Activated naive CD8-positive, alpha-beta T cell (primary cell): ENCODE data around the gene COL8A2.

ENCODE experiments used
- H3K27ac Mint-ChIP-seq: one replicate; pipeline ENCODE4 v1.8.0; 2021; ENCODE audit warnings: mixed read lengths
- H3K27me3 Mint-ChIP-seq: one replicate; pipeline ENCODE4 v1.8.0; 2021; ENCODE audit warnings: mixed read lengths
- H3K36me3 Mint-ChIP-seq: one replicate; pipeline ENCODE4 v1.8.0; 2021; ENCODE audit warnings: mixed read lengths
- H3K4me1 Mint-ChIP-seq: one replicate; pipeline ENCODE4 v1.8.0; 2021; ENCODE audit warnings: low read depth, mixed read lengths
- H3K4me3 Mint-ChIP-seq: one replicate; pipeline ENCODE4 v1.8.0; 2021; ENCODE audit warnings: mild to moderate bottlenecking, mixed read lengths
- H3K9me3 Mint-ChIP-seq: one replicate; pipeline ENCODE4 v1.8.0; 2021; ENCODE audit warnings: low read depth, mixed read lengths

The COL8A2 gene

GRCh38 chr1:36087233-36088123 lies 37.5 kb downstream of the COL8A2 start:
- Mint-ChIP-seq H3K9me3 (no peaks in the 10 kb centered on the region), H3K27me3 (peaks cover 8% of the 10 kb centered on the region), H3K27ac (peak overlapping the region; percentile 50), H3K36me3 (peaks cover 2% of the 10 kb centered on the region), H3K4me3 (peak overlapping the region; percentile 72), H3K4me1 (peaks cover 17% of the 10 kb centered on the region)

DNA sequence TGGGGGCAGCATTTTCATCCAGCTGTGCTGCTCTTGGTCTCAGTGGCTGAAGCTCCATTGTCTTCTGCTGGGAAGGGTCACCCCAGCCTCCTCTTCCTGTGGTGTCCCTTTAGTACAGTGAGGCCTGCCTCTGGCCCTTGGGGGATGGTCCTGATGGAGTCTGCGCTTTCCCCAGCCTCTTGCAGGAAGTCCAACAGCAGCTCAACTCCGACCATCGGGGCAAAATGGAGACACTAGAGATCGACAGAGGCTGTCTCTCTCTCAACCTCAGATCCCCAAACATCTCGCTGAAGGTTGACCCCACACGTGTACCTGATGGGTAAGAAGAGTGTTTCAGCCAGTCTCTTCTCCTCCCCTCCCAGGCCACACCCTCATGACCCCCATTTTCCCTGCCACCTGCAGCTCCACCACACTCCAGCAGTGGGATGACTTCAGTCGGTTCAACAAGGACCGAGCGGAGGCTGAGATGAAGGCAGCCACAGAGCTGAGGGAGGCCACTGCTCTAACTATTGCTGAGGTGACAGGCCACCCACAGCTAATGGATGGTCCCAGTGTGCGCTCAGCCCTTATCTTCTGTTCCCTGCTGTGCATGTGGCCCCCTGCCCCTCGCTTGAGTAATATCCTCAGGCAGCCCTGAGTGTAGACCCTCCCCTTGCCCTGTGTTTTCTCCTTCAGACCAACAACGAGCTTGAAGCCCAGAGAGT lies 38.3 kb downstream of the COL8A2 start:
- H3K4me1 Mint-ChIP-seq = peaks cover 16% of the 10 kb centered on the region
- H3K27ac Mint-ChIP-seq = peak overlapping the region; percentile 50
- H3K9me3 Mint-ChIP-seq = no peaks in the 10 kb centered on the region
- H3K27me3 Mint-ChIP-seq = peaks cover 15% of the 10 kb centered on the region
- H3K4me3 Mint-ChIP-seq = peak overlapping the region; percentile 72
- peaks cover 2% of the 10 kb centered on the region for H3K36me3 Mint-ChIP-seq

DNA sequence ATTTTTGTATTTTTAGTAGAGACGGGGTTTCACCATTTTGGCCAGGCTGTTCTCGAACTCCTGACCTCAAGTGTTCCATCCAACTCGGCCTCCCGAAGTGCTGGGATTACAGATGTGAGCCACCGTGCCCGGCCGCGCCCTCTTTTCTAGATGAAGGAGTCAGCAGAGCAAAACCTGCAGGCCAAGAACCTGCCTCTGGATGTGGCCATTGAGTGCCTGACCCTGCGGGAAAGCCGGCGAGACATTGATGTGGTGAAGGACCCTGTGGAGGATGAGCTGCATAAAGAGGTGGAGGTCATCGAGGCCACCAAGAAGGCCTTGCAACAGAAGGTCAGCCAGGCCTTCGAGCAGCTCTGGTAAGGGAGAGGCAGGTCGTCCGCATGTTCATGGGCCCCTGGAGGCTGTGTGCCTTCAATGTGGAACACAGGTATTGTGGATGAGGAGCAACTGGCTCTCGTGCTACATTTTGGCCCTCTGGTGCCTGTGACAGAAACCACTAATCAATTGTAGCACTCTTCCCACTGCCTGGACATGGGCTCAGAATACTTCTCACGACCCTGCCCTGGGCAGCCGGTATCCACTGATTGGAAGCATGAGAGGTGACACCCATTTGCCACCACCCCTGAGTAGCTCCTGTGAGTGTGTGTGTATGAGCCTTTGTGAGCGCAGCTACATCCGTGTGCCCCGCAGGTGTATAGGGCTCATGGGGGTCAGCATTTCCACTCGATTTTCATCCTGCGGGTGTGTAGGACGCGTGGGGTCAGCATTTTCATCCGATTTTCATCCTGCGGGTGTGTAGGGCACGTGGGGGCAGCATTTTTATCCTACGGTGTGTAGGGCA lies 39.1 kb downstream of the COL8A2 start:
- Mint-ChIP-seq H3K27me3 (peaks cover 15% of the 10 kb centered on the region), H3K4me3 (peak overlapping the region; percentile 72), H3K4me1 (peaks cover 13% of the 10 kb centered on the region), H3K27ac (peak overlapping the region; percentile 28), H3K9me3 (no peaks in the 10 kb centered on the region), H3K36me3 (peaks cover 2% of the 10 kb centered on the region)

DNA sequence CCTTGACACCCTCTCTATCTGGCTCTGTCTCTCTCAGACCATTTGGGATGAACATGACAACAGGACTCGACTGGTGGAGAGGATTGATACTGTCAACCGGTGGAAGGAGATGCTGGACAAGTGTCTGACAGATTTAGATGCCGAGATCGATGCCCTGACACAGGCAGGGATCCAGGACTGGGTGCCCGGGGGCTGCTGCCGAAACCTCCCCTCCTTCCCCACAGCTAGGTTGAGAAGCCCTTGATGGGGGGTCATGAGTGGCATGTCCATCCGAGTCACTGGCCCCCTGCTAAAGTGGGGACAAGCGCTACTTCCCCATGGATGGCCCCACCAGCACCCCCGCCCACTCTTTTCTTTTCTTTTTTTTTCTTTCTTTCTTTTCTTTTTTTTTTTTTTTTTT lies 39.9 kb downstream of the COL8A2 start:
- H3K36me3 Mint-ChIP-seq = peaks cover 2% of the 10 kb centered on the region
- no peak overlapping the region for H3K4me3 Mint-ChIP-seq

DNA sequence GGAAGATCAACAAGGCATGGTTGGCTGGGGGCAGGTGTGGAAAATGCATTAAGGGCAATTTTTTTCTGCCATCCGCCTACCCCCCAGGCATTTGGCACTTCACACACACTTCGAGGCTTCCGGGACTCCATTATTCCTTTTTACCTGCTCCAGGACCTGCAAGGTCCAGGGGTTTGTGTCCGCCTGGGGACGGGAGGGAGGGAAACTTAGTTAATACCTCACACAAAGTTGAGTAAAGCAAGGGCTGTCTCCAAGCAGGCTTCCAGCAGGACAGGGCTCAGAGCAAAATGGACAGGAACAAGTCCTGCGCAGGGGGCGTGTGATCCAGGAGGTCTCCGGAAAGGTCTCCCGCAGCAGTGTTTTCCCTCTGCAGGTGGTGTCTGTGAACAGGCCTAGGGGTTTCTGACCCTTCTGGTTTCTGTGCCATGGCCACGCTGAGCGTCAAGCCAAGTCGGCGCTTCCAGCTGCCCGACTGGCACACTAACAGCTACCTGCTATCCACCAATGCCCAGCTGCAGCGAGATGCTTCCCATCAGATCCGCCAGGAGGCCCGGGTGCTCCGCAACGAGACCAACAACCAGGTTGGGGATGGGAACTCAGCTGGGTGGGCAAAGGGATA lies 40.4 kb downstream of the COL8A2 start:
- Mint-ChIP-seq H3K27ac (no peak overlapping the region), H3K36me3 (peaks cover 2% of the 10 kb centered on the region), H3K4me1 (peaks cover 6% of the 10 kb centered on the region), H3K27me3 (peaks cover 15% of the 10 kb centered on the region), H3K4me3 (peak overlapping the region; percentile 20), H3K9me3 (no peaks in the 10 kb centered on the region)

More for the DNA sequence above, 39.9 kb downstream of the COL8A2 start:
- Mint-ChIP-seq H3K4me1 (peaks cover 12% of the 10 kb centered on the region), H3K27ac (no peak overlapping the region), H3K9me3 (no peaks in the 10 kb centered on the region), H3K27me3 (peaks cover 15% of the 10 kb centered on the region)

DNA sequence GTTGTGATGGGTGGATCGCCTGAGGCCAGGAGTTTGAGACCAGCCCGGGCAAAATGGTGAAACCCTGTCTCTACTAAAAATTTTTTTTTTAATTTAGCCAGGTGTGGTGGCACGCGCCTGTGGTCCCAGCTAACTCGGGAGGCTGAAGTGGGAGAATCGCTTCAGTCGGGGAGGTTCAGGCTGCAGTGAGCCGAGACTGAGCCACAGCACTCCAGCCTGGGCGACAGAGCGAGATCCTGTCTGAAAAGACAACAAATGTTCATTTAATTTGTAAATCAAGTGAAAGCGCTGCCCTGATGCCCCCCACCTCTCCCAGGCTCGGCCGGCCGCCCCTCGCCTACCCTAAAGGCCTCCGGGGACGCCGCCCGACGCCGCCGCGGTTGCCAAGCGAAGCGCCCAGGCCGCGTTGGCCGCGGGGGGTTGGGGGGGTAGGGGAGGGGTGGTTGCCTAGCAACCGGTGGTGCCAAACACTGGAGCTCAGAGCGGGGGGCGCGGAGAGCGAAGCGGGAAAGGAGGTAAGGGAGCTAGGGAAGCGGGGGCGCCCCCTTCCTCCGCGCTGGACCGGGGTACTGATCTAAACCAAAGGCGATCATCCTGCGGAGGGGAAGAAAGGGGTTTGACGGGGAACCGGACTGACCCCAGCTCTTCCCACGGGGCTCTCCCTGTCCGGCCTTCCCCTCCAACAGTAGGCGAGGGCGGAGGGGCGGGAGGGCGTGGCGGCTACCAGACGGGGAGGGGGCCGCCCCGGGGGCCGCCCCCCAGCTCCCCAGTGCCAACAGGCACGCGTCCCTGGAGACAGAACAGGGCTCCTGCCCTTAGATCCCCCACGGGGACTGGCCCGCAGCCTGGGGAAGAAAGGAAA lies 41.2 kb downstream of the COL8A2 start, which contains the start of gene TEKT2:
Gene TEKT2 (plus strand): TSS at position 460 of the 862 bp plus-strand sequence. CDS start 828 bp downstream, outside the sequence.
- no peak within 1 kb of the TSS for H3K27ac Mint-ChIP-seq
- no peaks in the 10 kb centered on the region for H3K36me3 Mint-ChIP-seq
- H3K9me3 Mint-ChIP-seq = no peaks in the 10 kb centered on the region
- H3K27me3 Mint-ChIP-seq = peaks cover 15% of the 10 kb centered on the region
- peak within 1 kb of the TSS; percentile 20 for H3K4me3 Mint-ChIP-seq
- H3K4me1 Mint-ChIP-seq = peaks cover 1% of the 10 kb centered on the region

- Mint-ChIP-seq H3K9me3 (no peaks in the 10 kb centered on the region), H3K4me1 (peaks cover 1% of the 10 kb centered on the region), H3K27me3 (peaks cover 15% of the 10 kb centered on the region), H3K36me3 (no peaks in the 10 kb centered on the region), H3K4me3 (no peak overlapping the region), H3K27ac (no peak overlapping the region)
These were observed 41.8 kb downstream of the COL8A2 start for GRCh38 chr1:36083219-36083618.

GRCh38 chr1:36081926-36082485 lies 43.0 kb downstream of the COL8A2 start:
- Mint-ChIP-seq H3K4me1 (no peaks in the 10 kb centered on the region), H3K9me3 (no peaks in the 10 kb centered on the region), H3K27me3 (peaks cover 15% of the 10 kb centered on the region), H3K27ac (no peak overlapping the region), H3K36me3 (no peaks in the 10 kb centered on the region), H3K4me3 (no peak overlapping the region)

DNA sequence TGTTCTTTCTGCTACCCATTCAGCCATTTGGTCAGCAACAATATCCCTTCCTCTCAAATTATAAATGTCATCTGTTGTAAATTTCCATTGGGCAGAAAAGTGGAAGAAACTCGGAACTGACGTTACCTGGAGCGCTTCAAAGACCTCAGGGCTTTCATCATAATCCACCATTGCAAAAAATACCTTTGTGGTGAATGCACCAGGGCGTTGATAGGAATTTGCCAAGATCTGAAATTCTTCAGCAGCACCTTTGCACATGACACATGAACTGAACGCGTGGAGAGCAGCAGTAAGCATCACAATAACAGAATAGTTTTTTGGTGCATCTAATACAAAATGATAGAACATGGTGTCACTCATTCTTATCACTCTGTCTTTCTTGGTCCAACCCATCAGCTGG lies 44.2 kb downstream of the COL8A2 start:
- no peaks in the 10 kb centered on the region for H3K9me3 Mint-ChIP-seq
- no peaks in the 10 kb centered on the region for H3K36me3 Mint-ChIP-seq
- no peak overlapping the region for H3K27ac Mint-ChIP-seq
- H3K4me3 Mint-ChIP-seq = no peak overlapping the region
- H3K27me3 Mint-ChIP-seq = peaks cover 15% of the 10 kb centered on the region
- H3K4me1 Mint-ChIP-seq = no peaks in the 10 kb centered on the region

GRCh38 chr1:36080236-36080635 lies 44.8 kb downstream of the COL8A2 start:
- no peak overlapping the region for H3K4me3 Mint-ChIP-seq
- no peaks in the 10 kb centered on the region for H3K4me1 Mint-ChIP-seq
- no peaks in the 10 kb centered on the region for H3K36me3 Mint-ChIP-seq
- no peaks in the 10 kb centered on the region for H3K9me3 Mint-ChIP-seq
- peaks cover 15% of the 10 kb centered on the region for H3K27me3 Mint-ChIP-seq
- no peak overlapping the region for H3K27ac Mint-ChIP-seq

GRCh38 chr1:36076979-36077573 lies 47.9 kb downstream of the COL8A2 start:
- H3K4me1 Mint-ChIP-seq = no peaks in the 10 kb centered on the region
- peaks cover 3% of the 10 kb centered on the region for H3K27me3 Mint-ChIP-seq
- no peaks in the 10 kb centered on the region for H3K9me3 Mint-ChIP-seq
- H3K27ac Mint-ChIP-seq = no peak overlapping the region
- H3K36me3 Mint-ChIP-seq = no peaks in the 10 kb centered on the region
- no peak overlapping the region for H3K4me3 Mint-ChIP-seq

DNA sequence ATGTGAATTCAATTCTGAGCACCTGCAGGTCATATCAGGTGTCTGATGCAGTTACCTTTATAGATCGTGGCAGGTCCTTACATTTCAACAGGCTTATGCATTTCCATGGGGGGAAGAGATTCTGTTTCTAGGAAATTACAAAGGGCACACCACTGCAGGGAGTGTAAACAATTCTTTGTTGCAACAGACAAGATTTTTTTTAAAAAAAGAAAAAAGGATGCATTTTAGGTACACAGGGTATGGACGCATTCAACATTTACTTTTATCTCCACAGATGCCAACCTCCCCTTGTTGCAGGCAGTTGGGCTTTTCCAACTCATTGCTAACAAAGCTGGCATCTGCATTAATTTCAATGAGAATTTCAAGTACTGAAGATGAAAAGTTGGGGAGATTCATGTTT lies 54.7 kb downstream of the COL8A2 start:
- Mint-ChIP-seq H3K4me1 (no peaks in the 10 kb centered on the region), H3K27me3 (no peaks in the 10 kb centered on the region)

DNA sequence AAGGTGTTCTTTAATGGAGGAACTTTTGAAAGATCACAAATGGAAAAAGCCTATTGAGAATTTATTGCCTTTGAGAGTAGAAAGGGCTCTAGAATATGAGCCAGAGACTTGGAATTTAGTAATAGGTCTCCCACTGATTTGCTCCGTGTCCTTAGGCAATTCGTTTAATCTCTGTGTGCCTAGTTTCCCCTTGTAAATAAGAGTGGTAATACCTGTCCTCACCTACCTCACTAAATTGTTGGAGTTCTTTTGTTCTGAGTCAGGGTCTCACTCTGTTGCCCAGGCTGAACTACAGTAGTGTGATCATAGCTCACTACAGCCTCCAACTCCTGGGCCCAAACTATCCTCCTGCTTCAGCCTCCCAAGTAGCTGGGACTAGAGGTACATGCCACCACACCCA lies 56.2 kb downstream of the COL8A2 start:
- Mint-ChIP-seq H3K4me1 (no peaks in the 10 kb centered on the region), H3K36me3 (peaks cover 2% of the 10 kb centered on the region), H3K9me3 (no peaks in the 10 kb centered on the region), H3K4me3 (no peak overlapping the region), H3K27me3 (no peaks in the 10 kb centered on the region), H3K27ac (no peak overlapping the region)

More for the DNA sequence above, 54.7 kb downstream of the COL8A2 start:
- Mint-ChIP-seq H3K36me3 (peaks cover 2% of the 10 kb centered on the region), H3K9me3 (no peaks in the 10 kb centered on the region), H3K4me3 (no peak overlapping the region), H3K27ac (no peak overlapping the region)
